ENCODE measurements around the gene SELENOW.
"Not testable (repeated sequence)": the region's sequence is repeated elsewhere in the genome, so short reads cannot be mapped to it uniquely, and the experiment has no call there.

GRCh38 chr19:47771291-47771690 lies 7.2 kb upstream of the SELENOW start:
- TF ChIP-seq, protein P1, sequence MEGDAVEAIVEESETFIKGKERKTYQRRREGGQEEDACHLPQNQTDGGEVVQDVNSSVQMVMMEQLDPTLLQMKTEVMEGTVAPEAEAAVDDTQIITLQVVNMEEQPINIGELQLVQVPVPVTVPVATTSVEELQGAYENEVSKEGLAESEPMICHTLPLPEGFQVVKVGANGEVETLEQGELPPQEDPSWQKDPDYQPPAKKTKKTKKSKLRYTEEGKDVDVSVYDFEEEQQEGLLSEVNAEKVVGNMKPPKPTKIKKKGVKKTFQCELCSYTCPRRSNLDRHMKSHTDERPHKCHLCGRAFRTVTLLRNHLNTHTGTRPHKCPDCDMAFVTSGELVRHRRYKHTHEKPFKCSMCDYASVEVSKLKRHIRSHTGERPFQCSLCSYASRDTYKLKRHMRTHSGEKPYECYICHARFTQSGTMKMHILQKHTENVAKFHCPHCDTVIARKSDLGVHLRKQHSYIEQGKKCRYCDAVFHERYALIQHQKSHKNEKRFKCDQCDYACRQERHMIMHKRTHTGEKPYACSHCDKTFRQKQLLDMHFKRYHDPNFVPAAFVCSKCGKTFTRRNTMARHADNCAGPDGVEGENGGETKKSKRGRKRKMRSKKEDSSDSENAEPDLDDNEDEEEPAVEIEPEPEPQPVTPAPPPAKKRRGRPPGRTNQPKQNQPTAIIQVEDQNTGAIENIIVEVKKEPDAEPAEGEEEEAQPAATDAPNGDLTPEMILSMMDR (conservative IDR thresholded peaks at IDR 0.05; ENCODE audit: low read depth, low read length), result not testable (repeated sequence)
- TF ChIP-seq POLR2A (IDR thresholded peaks at IDR 0.05; ENCODE audit: low read depth, low read length); MAFK (IDR thresholded peaks at IDR 0.05; ENCODE audit: low read depth, low read length); MXI1 (IDR thresholded peaks at IDR 0.05; ENCODE audit: borderline replicate concordance, low read depth, low read length); MAZ (IDR thresholded peaks at IDR 0.05; ENCODE audit: borderline replicate concordance, low read depth, low read length); RAD21 (IDR thresholded peaks at IDR 0.05; ENCODE audit: low read length): not testable (repeated sequence)
- TF ChIP-seq, protein P2, sequence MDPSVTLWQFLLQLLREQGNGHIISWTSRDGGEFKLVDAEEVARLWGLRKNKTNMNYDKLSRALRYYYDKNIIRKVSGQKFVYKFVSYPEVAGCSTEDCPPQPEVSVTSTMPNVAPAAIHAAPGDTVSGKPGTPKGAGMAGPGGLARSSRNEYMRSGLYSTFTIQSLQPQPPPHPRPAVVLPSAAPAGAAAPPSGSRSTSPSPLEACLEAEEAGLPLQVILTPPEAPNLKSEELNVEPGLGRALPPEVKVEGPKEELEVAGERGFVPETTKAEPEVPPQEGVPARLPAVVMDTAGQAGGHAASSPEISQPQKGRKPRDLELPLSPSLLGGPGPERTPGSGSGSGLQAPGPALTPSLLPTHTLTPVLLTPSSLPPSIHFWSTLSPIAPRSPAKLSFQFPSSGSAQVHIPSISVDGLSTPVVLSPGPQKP (IDR thresholded peaks at IDR 0.05; ENCODE audit: borderline replicate concordance, low read depth, low read length), result not testable (repeated sequence)

All from IMR-90 (cell line).